ENCODE data around the gene FAM240B.

GRCh38 chr9:38765101-38765500 is 45.2 kb upstream of the FAM240B start:
- TF ChIP-seq, protein P1, sequence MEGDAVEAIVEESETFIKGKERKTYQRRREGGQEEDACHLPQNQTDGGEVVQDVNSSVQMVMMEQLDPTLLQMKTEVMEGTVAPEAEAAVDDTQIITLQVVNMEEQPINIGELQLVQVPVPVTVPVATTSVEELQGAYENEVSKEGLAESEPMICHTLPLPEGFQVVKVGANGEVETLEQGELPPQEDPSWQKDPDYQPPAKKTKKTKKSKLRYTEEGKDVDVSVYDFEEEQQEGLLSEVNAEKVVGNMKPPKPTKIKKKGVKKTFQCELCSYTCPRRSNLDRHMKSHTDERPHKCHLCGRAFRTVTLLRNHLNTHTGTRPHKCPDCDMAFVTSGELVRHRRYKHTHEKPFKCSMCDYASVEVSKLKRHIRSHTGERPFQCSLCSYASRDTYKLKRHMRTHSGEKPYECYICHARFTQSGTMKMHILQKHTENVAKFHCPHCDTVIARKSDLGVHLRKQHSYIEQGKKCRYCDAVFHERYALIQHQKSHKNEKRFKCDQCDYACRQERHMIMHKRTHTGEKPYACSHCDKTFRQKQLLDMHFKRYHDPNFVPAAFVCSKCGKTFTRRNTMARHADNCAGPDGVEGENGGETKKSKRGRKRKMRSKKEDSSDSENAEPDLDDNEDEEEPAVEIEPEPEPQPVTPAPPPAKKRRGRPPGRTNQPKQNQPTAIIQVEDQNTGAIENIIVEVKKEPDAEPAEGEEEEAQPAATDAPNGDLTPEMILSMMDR (conservative IDR thresholded peaks at IDR 0.05; ENCODE audit: low read depth in 2 of 2): no peak
- TF ChIP-seq POLR2AphosphoS5 (IDR thresholded peaks at IDR 0.05; ENCODE audit: low read depth): no peak

Measured in GM23338 (cell line).